HG03439 (cell line): ENCODE data around the gene SLC41A2.
"Not testable (repeated sequence)": the region's sequence is repeated elsewhere in the genome, so short reads cannot be mapped to it uniquely, and the experiment has no call there.

Experiments
- ATAC-seq: cut with Tn5 transposase; IDR thresholded peaks from one replicate; pipeline ENCODE4 v1.9.1; 2021; ENCODE audit warnings: mild to moderate bottlenecking, moderate library complexity; ENCODE audit not compliant: unreplicated experiment

Gene SLC41A2, protein sequence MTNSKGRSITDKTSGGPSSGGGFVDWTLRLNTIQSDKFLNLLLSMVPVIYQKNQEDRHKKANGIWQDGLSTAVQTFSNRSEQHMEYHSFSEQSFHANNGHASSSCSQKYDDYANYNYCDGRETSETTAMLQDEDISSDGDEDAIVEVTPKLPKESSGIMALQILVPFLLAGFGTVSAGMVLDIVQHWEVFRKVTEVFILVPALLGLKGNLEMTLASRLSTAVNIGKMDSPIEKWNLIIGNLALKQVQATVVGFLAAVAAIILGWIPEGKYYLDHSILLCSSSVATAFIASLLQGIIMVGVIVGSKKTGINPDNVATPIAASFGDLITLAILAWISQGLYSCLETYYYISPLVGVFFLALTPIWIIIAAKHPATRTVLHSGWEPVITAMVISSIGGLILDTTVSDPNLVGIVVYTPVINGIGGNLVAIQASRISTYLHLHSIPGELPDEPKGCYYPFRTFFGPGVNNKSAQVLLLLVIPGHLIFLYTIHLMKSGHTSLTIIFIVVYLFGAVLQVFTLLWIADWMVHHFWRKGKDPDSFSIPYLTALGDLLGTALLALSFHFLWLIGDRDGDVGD

GRCh38 chr12:104958001-104958804 lies at the start of gene SLC41A2:
SLC41A2 (minus strand) TSS chr12:104958290; CDS start chr12:104928527, 29,763 bp downstream.
- peak; percentile 82 for ATAC-seq

DNA sequence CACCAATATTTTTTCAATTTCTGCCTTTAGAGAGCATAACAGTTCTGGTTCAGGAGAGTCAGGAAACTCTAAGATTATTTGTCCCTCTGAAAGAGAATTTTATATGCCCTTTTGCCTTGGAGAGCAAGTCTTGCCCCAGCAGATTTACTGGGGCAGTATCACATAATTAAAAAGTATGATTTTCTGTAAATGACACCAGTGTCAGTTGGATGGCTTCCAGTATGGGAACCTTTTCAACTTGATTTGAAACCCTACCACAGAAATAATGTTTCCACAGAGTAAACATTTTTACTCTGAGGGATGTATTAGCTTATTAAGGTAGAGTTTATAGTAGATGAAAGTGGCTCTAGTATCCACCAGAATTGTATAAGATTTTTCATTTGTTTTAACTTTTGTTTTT lies 43.4 kb upstream of the SLC41A2 start:
- no peak for ATAC-seq

DNA sequence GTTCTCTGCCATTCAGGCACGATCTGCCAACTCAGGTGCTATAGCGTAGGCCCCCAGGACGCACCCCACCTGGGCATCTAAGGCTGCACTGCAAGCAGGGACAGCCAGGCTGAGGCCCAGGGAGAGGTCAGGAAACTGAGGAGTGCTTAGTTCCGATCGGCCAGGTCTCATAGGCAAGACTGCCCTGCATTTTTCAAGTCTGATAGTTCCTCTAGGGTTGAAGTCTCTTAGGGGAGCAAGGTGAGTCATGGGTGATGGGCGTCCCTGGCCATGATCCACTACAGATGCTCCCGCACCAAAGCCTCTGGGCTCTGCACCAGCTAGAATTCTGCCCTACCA lies 41.2 kb upstream of the SLC41A2 start:
- ATAC-seq, result no peak

DNA sequence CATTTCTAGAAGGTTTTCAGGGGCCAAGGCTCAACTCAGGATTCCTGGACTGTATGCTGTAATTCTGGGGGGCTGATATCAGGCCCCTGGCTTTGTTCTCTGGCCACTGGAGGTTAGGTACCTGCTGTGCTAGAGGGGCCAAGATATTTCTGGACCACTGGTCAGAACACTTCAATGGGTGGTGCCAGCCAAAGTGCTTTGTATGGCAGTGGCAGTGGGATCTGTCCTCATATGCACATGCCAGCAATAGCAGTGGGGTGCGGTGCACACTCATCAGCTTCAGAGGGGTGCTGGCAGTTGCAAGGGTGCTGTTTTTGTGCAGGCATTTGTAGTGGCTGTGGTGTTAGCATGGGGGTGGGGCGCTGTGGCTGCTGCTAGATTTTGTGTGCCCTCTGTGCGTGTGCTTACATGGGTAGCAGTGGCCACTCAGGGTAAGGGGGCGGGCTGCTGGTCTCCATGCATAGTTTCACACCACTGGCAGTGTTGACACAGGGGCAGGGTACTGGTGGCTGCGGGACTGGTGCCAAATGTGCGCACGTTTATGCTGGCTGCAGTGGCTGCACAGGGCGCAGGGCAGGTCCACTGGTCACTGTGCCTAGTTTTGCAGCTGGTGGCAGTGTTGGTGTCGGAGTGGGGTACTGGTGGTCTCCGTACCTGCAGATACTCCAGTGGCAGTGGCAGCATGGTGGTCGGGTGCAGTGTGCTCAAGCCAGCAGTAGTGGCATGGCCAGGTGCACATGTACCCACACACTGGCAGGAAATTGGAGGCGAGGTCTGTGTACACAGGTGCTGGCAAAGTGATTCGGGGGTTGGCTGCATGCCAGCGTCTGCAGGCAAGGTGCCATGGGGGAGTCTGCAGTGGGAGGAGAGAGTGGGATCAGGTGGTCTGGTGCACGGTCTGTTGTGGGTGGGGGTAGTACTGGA lies 40.6 kb upstream of the SLC41A2 start:
- no peak for ATAC-seq

DNA sequence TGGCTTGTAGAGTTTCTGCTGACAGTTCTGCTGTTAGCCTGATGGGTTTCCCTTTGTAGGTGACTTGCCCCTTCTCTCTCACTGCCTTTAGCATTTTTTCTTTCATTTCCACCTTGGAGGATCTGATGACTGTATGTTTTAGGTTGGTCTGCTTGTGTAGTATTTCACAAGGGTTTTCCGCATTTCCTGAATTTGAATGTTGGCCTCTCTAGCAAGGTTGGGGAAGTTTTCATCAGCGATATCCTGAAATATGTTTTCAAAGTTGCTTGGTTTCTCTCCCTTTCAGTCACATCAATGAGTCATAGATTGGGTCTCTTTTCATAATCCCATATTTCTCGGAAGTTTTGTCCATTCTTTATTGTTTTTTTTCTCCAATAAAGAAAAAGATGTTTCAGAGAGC lies 39.5 kb upstream of the SLC41A2 start:
- ATAC-seq, result no peak

GRCh38 chr12:104994336-104994735 lies 36.2 kb upstream of the SLC41A2 start:
- no peak for ATAC-seq

DNA sequence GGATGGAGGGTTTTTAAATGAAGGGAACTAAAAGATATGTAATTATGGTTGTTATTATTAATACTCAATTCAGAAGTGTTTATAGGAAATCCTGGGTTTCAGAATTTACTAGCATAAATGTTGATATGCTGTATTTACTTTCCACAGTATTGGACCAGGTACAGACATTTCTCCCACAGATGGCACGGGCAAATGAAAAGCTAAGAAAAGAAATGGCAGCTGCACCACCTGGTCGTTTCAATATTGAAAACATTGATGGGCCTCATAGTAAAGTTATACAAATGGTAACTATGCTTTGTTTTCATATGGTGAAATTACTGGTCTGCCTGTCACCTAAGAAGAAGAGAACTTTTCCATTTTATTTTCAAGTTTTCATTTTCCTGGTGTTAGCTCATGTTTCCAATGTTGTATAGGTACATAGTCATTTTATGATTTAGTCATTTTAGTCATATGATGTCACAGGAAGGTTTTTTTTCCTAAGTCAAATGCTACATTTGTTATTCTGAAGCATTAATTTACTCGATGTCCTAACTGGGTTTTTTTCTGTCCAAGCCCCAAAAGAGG lies 33.6 kb upstream of the SLC41A2 start:
- ATAC-seq, result no peak

GRCh38 chr12:104990950-104991349 lies 32.9 kb upstream of the SLC41A2 start:
- no peak for ATAC-seq

- ATAC-seq, result peak; percentile 96
Measured at GRCh38 chr12:104986022-104986941, 28.2 kb upstream of the SLC41A2 start, which contains the start of gene NOPCHAP1. NOPCHAP1 (plus strand) TSS chr12:104986316; CDS start chr12:104986353, 37 bp downstream.

- ATAC-seq, result no peak
Measured at GRCh38 chr12:104985206-104985605, 27.1 kb upstream of the SLC41A2 start.

GRCh38 chr12:104977688-104978087 lies 19.6 kb upstream of the SLC41A2 start:
- not testable (repeated sequence) for ATAC-seq

DNA sequence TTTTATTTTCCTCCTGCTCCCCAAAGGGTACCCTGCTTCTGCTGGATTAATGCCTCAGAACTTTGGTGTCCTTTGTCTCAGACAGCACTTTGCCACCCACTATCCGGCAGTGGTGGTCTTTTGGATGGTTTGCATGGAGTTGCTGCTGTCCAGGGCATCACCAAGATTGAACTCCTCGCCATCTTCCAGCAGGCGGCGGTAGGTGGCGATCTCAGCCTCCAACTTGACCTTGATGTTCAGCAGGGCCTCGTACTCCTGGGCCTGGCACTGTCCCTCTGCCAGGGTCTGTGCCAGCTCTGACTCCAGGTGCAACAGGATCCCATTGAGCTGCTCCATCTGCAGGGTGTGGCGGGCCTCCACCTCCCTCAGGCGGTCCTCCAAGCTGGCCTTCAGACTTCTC lies 18.6 kb upstream of the SLC41A2 start:
- ATAC-seq, result no peak

GRCh38 chr12:104975587-104976343 lies 17.7 kb upstream of the SLC41A2 start:
- no peak for ATAC-seq

DNA sequence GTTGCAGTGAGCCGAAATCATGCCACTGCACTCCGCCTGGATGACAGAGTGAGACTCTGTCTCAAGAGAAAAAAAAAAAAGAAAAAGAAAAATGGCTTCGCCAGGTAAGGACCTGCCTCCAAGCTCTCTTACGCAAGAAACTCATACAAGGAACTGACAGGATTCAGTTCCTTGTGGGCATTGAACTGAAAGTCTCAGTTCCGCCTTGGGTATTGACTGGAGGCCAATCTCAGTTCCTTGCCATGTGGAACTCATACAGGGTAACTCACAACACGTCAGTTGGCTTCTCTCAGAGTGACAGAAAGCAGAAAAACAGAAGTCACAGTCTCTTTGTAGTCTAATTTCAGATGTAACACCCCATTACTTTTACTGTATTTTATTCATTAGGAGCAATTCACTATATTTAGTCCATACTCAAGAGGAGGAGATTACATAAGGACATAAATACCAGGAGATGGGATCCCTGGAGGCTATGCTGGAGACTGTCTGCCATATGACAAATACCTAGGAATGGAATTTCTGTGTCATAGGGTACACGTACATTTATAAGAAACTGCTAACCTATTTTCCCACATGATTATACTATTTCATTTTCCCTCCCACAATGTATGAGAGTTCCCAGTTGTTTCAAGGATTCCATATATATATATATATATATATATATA lies 16.7 kb upstream of the SLC41A2 start:
- peak; percentile 99 for ATAC-seq

DNA sequence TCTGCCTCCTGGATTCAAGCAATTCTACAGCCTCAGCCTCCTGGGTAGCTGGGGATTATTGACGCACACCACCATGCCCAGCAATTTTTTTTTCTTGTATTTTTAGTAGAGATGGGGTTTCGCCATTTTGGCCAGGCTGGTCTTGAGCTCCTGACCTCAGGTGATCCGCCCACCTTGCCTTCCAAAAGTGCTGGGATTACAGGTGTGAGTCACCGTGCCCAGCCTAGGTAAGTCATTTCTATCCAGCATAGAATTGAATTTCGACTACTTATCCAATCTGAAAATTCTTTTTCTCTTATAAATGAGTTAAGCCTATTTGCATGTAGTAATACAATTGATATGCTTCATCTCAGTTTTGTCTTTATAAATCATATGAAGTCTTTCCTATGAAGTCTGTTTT lies 15.2 kb upstream of the SLC41A2 start:
- ATAC-seq, result no peak

- ATAC-seq, result no peak
Measured at GRCh38 chr12:104971306-104971705, 13.2 kb upstream of the SLC41A2 start.

- ATAC-seq, result no peak
Measured at GRCh38 chr12:104969343-104969742, 11.3 kb upstream of the SLC41A2 start.

- ATAC-seq, result peak; percentile 77
Measured at GRCh38 chr12:104966677-104967076, 8.6 kb upstream of the SLC41A2 start.
